HG03064 (cell line): ENCODE data around the gene CDK10.
A peak's percentile ranks its signal among the peaks of the same experiment; 100 is the strongest.
"Not testable (repeated sequence)": the region's sequence is repeated elsewhere in the genome, so short reads cannot be mapped to it uniquely, and the experiment has no call there.

Experiments used
- ATAC-seq: cut with Tn5 transposase; IDR thresholded peaks from one replicate; pipeline ENCODE4 v1.9.1; 2021; ENCODE audit warnings: low read depth; ENCODE audit not compliant: unreplicated experiment

Gene CDK10

DNA sequence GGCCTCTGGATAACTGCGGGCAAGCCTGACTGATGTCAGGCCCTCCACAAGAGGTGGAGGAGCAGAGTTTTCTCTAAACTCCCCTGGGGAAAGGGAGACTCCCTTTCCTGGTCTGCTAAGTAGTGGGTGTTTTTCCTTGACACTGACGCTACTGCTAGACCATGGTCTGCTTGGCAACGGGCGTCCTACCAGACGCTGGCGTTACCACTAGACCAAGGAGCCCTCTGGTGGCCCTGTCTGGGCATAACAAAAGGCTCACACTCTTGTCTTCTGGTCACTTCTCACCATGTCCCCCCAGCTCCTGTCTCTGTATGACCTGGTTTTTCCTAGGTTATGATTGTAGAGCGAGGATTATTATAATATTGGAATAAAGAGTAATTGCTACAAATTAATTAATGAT lies 19.5 kb upstream of the CDK10 start:
- not testable (repeated sequence) for ATAC-seq

DNA sequence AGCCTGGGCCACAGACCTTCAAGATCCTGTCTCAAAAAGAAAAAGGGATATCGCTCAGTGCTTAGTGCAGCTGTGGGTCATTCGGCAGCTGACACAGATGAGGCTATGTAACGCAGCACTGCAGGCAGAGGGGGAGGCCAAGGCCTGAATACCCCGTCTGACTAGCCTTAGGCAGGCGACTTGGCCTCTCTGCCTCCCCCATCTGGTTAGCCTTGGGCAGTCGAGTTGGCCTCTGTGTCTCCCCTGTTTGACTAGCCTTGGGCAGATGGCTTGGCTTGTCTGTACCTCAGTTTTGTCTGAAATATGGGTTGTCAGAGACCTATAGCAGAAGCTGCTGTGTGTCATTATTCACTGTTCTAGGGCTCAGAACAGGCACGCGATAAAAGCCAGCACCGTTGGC lies 18.9 kb upstream of the CDK10 start:
- no peak for ATAC-seq

DNA sequence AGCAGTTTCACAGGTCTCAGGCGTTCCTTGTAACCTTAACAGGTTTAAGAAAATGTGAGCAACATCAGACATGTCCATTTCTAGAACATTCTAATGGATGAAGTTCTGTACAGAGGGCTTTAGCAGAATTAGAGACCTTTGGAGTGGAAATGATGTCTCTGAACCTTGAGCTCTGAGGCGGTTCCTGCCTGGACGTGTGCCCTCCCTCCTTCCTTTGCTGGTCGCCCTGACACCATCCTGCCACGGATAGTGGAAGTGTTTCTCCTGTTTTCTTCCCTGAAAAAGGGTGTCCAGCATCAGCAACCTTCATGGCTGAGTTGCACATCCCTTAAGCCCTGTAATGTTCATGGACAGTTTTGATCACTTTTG lies 17.7 kb upstream of the CDK10 start:
- ATAC-seq, result no peak

DNA sequence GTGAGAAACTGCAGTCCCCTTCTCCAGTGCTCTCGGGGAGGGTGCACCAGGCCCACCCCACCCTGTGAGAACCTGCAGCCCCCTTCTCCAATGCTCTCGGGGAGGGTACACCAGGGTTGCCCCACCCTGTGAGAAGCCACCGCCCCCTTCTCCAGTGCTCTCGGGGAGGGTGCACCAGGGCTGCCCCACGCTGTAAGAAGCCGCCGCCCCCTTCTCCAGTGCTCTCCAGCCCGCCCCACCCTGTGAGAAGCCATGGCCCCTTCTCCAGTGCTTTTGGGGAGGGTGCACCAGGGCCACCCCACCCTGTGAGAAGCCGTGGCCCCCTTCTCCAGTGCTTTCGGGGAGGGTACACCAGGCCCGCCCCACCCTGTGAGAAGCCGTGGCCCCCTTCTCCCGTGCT lies 16.7 kb upstream of the CDK10 start:
- no peak for ATAC-seq

DNA sequence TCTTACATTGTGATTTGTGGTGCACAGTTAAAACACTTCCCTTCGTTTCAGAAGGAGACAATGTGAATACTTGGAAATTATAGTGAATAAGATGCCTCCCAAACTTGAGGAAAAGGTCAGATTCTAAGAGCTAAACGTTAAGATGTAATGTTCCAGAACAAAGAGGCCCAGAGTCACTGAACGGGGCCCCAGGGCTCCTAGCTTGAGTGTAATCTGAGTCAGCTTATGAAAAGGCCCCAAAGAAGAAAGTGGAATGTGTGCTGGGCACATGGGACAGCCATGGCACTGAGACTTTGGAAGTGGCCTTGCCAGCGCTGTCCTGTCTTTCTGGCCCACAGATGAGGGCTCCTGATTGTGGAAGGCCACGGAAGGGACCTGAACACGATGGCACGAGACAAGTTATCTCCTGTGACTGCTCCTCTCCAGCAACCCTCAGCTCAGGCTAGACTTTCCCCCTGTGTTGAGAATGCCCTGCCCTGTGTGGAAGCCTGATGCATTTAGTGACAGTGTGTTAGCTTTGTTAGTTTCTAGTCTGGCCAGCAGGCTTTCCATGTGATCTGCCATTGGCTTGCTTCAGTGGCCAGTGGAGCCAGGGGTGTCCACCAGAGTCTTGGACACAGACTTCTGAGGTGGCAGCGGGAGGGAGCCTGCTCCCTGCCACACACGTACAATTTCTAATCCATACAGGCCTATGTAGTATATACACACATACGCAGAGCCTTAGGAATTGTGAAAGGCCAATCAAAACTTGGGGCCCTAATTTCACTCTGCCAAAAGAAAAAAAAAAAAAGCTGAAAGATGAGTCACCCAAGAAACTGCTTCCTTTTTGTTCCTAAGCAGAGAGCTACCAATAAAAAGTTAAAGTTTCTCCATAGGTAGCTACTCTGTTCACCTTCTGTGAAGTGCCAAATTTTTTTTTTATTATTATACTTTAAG lies 15.7 kb upstream of the CDK10 start:
- ATAC-seq, result no peak

DNA sequence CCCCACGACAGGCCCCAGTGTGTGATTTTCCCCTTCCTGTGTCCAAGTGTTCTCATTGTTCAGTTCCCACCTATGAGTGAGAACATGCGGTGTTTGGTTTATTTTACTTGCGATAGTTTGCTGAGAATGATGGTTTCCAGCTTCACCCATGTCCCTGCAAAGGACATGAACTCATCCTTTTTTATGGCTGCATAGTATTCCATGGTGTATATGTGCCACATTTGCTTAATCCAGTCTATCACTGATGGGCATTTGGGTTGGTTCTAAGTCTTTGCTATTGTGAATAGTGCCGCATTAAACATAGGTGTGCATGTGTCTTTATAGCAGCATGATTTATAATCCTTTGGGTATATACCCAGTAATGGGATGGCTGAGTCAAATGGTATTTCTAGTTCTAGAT lies 14.9 kb upstream of the CDK10 start:
- not testable (repeated sequence) for ATAC-seq

DNA sequence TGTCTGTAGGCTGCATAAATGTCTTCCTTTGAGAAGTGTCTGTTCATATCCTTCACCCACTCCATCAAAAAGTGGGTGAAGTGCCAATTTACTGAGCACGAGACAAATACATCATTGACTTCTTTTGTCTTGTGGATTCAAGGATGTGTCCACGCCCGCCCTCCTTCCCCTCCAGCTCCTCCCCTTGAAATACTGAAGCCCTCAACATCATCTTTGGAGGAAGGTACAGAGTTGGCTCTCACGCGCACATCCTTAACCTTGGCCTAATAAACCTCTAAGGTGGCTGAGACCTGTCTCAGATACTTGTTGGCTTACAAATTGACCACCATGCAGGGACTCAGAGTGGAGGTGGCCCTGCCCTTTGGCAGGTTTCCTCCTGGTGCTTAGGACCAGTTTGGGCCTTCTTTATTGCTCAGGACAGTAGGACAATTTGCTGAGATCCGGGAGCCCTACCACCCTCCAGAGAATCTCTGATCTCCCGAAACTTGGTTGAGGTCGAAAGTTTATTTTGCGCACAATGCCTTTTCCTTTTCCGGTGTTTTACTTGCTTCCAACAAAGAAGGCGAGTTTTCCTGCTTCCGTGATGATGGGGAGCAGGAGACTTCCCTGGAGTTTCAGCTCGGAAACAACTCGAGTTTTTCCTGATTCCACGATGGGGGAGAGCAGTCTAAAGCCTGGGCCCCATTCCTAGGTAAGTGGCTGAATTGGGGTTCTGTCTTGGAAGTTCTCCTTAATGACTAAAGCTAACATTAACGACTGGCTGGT lies 14.1 kb upstream of the CDK10 start:
- ATAC-seq, result no peak

DNA sequence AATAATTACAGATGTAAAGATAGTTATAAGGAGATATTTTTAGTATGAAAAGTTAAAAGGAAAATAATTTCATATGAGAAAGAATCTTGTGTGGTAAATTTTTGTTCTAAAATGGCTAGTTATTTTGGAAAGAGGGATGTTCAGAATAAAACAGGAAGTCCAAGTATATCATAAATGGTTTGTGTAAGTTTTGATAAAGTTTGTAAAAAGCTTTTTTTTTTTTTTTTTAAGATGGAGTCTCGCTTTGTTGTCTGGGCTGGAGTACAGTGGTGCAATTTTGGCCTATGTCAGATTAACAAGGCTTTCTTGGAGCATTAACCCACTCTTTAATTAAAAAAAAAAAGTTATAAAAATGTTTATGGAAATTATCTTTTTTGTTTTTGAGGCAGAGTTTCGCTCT lies 8.2 kb upstream of the CDK10 start:
- ATAC-seq, result no peak

DNA sequence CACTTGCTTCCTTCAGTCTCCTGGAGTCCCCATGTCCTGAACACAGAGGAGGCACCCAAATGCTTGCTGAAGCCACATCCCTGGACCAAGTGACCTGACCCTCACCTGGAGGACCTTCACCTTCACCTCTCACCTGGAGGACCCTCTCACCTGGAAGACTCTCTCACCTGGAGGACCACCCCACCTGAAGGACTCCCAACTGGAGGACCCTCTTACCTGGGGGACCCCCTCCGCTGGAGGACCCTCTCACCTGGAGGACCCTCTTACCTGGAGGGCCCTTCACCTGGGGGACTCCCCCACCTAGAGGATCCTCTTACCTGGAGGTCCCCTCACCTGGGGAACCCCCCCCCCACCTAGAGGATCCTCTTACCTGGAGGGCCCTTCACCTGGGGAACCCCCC lies 573 bp upstream of the CDK10 start:
- no peak for ATAC-seq

DNA sequence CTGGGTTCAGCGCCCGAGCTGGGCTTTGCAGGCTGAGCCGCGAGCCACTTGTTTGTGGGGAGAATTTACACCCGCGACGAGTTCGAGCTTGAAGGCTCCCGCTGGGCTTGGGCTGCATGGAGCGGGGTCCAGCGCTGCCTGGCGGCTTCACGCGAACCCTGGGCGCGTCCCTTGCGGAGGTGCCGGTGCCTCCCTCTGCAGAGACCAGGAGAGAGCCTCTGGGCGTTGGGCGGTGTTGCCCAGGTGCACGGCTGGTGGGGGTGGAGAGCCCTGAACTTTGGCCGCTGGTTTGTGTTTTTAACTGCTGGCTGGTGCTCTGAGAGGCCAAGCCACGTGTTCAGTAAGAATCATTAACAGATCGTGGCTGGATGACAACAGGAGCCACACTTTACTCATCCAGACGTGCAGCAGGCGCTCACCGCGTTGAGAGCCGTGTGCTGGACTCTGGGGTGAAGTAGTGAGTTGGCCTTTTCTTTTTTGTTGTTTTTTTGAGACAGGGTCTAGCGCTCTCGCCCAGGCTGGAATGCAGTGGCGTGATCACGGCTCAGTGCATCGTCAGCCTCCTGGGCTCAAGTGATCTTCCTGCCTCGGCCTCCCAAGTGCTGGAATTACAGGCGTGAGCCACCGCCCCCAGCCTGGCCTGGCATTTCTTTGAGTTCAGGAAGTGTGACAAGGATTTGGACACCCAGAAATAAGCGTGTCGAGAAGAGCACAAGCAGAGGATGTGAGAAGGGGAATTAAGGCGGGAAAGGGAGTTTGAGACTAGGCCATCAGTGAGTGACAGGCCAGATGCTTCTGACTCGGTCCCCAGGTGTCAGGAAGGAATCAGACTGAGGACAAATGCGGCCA lies 827 bp downstream of the CDK10 start:
- ATAC-seq, result peak; percentile 46

DNA sequence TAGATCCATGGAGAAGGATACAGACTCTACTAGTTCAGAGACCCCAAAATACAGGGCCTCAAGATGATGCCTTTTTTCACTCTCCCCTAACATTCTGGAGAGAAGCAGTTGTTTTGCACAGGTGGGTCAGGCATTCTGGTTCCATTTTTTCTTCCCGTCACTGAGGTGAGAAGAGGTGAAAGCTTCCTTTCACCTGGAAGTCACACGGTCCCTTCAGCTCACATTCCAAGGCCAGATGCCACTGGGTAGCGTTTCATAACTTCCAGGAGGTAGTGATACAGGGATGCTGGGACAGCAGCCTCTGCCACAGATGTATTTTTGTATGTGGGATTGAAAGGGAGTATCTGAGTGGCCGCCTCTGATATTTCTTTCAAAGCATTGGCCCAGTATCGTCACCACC lies 1.9 kb downstream of the CDK10 start:
- no peak for ATAC-seq

DNA sequence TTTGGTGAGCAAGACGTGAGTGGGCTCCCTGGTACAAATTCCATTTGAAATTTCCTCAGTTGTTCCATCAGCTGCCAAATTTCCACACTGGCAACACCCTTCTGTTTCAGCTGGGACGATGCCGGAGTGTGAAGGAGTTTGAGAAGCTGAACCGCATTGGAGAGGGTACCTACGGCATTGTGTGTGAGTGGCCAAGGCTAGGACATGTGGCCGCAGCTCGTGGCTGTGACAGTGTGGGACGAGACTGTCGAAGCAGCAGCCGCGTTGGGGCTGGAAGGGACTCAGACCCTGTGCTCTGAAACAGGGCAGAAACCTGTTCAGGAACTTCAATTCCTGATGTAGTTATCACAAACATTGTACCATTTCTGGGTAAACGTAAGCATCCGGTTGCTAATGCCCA lies 2.7 kb downstream of the CDK10 start:
- no peak for ATAC-seq

DNA sequence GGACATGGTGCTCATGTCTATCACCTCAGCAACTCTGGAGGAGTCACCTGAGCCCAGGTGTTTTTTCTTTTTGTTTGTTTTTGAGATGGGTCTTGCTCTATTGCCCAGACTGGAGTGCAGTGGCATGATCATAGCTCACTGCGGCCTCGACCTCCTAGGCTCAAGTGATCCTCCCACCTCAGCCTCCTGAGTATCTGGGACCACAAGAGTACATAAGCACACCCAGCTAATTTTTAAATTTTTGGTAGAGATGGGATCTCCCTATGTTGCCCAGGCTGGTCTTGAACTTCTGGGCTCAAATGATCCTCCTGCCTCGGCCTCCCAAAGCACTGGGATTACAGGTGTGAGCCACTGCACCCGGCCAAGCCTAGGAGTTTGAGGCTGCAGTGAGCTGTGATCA lies 3.1 kb downstream of the CDK10 start:
- ATAC-seq, result not testable (repeated sequence)

DNA sequence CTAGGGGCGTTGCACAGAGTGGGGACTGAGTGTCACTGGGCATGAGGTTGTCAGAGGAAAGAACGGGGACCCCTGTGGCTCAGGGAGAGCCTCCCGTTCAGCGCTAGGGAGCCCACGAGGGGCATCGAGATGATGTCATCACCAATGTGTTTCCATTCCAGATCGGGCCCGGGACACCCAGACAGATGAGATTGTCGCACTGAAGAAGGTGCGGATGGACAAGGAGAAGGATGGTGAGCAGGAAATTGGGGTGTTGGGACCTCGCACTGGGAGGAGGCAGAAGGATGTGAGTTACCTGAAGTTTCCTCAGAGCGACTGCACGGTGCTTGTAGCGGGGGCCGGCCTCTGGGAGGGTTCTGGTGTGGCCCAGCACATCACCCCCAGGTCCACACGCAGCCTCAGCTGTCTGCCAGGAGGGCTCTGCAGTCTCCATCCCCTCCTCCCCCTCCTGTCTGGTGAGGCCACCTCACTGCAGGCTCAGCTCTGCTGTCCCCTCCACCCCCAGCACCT lies 4.0 kb downstream of the CDK10 start:
- no peak for ATAC-seq

DNA sequence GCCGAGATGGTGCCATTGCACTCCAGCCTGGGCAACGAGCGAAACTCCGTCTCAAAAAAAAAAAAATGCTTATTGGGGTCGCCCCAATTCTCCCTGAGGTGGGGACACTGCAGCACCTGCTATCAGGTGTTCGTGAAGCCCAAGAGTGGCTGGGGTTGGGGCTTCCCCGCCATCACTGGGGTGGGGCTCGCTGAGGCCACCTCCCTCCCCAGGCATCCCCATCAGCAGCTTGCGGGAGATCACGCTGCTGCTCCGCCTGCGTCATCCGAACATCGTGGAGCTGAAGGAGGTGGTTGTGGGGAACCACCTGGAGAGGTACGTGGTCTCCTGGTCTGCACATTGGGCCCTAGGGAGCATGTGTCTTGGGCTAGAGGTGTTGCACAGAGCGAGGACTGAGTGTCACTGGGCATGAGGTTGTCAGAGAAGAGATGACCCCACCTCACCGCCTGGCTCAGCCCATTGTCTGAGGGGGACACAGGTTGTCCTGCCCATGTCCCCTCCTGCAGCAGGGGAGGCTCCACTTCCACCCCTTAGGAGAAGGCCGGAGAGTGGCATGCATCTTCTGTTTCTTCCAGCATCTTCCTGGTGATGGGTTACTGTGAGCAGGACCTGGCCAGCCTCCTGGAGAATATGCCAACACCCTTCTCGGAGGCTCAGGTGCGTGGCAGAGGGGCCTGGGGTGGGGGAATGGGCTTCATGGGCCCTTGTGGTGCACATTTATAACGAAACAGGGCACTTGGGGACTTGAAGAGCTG lies 4.9 kb downstream of the CDK10 start:
- ATAC-seq, result no peak

DNA sequence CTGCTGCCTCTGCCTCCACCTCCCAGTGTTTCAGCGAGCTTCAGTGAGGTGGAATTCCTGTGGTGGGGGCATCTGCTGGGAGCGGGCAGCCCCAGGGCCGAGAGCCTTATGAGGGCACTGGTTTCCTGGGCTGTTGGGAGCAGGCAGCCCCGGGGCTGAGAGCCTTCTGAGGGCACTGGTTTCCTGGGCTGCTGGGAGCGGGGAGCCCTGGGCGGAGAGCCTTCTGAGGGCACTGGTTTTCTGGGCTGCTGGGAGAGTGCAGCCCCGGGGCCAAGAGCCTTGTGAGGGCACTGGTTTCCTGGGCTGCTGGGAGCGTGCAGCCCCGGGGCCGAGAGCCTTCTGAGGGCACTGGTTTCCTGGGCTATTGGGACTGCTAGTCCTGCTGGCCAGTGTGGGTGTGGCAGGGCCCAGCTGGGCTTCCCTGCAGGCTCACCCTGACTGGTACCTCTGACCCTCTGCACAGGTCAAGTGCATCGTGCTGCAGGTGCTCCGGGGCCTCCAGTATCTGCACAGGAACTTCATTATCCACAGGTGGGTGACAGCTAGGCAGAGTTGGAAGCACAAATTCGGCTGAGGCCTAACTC lies 5.6 kb downstream of the CDK10 start:
- no peak for ATAC-seq

DNA sequence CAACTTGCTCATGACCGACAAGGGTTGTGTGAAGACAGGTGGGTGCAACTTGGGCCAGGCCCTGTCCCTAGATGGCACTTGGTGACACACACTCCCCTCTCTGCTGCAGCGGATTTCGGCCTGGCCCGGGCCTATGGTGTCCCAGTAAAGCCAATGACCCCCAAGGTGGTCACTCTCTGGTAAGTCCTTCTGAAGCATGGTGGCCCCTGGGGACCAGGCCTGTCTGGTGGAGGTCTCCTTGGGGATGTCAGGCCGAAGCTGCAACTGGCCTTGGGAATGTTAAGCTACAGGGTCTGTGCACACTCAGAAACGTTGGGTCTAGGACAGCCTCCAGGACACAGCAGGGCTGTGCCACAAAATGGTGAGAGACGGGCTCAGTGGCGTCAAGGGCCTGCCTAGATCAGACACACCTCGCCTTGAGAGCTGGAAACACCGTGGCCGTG lies 6.8 kb downstream of the CDK10 start:
- no peak for ATAC-seq

DNA sequence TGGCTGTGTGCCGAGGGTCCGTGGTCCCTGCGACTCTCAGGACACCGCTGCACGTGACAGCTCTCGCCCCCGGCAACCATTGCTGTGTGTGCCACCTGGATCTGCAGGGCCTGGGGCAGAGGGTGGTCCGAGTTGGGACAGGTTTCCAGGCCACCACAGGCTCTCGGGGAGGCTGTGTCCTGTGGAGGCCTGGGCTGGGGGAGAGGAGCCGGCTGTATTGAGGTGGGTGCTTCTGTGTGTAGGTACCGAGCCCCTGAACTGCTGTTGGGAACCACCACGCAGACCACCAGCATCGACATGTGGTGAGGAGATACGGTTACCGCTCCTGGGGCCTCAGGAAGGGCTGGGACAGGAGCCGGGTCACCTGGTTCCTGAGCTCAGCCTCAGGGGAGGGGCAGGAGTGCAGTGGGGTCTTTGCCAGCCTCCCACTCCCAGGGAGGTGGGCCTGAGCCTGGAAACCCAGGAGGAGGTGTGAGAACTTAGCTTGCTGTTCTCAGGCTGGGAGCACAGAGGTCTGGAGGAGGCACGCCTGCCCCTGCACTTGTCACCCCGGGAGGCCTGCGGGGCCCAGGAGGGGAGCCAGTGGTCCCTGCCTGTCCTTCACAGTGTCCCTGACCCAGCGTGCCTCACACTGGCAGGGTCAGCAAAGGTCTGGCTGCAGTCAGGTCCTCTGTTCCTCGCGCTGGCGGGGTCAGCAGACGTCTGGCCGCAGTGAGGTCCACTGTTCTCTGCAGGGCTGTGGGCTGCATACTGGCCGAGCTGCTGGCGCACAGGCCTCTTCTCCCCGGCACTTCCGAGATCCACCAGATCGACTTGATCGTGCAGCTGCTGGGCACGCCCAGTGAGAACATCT lies 7.7 kb downstream of the CDK10 start:
- ATAC-seq, result no peak

DNA sequence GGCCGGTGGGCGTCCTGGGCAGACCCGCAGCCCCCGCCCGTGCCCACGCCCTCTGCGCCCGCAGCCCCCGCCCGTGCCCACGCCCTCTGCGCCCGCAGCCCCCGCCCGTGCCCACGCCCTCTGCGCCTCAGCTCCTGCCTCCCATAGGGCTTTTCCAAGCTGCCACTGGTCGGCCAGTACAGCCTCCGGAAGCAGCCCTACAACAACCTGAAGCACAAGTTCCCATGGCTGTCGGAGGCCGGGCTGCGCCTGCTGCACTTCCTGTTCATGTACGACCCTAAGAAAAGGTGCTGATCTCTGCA lies 8.2 kb downstream of the CDK10 start:
- ATAC-seq, result not testable (repeated sequence)
